Jurkat, Clone E6-1 (cell line): ENCODE results near the gene MGARP.

Experiments
- DNase-seq: peaks from one replicate; pipeline ENCODE4 v3.0.0-alpha.2; 2011; ENCODE audit warnings: low read depth, low spot score
- H3K4me3 ChIP-seq: 2 replicates; pipeline ENCODE4 v1.5.1; 2011; ENCODE audit warnings: mild to moderate bottlenecking, low read length, control low read depth, moderate library complexity

MGARP gene

DNA sequence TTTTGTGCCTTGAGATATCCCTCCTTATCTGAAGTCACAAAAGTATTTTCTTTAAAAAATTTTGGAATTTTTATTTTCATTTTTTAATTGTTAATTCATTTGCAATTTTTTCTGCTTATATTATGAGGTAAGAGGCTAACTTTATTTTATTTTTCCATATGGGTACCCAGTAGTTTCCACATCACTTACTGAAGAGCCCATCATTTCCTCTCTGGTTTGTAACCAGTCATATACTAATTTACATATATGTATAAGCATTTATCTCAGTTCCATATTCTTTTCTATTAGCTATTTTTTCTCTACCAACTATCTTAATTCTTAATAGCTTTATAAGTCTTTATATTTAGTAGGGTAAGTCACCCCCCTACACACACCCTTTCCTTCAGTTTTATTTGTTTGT, 27.0 kb downstream of the MGARP start:
- no peak for DNase-seq
- no peak overlapping the region for H3K4me3 ChIP-seq

DNA sequence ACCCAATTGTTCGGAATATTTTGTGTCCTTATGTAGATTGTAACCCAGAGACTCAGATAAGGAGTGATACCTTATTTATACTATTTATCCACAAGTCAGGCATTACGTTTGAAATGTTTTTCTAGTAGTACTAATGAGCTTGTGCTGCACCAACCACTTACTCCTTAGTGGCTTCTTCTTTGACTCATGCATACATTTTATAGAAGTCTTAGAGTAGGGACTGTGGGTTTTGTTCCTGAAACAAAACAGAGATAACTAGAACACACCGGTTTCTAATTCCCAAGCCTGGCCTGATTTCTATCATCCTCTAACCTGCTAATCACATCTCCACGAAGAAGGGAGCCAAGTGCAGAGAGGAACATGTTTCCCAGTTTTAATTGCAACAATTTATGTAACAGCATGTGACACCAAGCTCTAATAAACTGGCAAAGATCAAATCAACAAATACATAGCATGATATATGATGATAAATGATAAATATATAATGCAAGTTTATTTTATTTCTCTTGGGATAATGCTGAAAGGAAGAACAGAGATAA, 32.3 kb downstream of the MGARP start:
- no peak for DNase-seq
- H3K4me3 ChIP-seq, result no peak overlapping the region

DNA sequence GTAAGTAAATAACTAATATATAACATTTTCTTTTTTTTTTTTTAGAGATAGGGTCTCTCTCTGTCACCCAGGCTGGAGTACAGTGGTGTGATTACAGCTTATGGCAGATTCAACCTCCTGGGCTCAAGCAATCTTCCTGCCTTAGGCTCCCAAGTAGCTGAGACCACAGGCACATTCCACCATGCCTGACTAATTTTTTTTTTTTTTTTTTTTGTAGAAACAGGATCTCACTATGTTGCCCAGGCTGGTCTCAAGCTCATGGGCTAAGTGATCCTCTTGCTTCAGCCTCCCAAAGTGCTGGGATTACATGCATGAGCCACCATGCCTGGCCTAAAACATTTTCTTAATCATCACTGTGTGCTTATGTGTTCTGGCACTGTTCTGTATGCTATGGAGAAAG, 32.8 kb downstream of the MGARP start:
- H3K4me3 ChIP-seq, result no peak overlapping the region
- DNase-seq, result no peak

DNA sequence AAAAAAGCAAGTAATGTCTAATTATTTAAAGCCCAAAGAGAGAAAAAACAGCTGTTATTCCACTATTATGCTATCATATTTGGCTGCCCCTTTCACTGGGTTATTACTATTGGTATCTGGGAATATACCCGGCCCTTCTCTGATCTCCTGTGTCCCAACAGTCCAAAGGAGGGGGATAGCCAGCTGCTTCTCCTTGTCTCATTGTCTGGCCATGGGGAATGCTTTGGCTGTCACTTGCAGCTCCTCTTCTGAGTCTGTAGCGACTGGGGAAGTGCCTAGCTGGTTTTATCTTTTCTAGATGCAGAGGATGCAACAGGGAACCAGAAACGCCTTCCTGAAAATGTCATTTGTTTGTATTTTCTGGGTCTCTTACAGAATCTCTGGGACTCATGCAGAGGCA, 33.9 kb downstream of the MGARP start:
- no peak for DNase-seq
- H3K4me3 ChIP-seq, result no peak overlapping the region

DNA sequence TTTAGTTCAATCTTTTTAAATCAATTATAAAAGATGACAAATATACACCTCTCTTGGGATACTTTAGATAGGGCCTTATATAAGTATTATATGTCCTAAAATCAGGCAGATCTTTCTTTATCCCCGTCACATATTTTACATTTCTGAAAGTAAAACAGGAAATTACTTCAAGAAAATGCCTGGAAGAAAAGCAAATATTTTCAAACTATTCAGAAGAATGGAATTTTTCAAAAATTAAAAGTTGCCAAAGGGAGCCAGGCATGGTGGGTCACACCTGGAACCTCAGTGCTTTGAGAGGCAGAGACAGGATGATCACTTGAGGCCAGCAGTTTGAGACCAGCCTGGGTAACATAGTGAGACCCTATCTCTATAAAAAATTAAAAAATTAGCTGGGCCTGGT, 34.4 kb downstream of the MGARP start:
- no peak overlapping the region for H3K4me3 ChIP-seq
- no peak for DNase-seq

DNA sequence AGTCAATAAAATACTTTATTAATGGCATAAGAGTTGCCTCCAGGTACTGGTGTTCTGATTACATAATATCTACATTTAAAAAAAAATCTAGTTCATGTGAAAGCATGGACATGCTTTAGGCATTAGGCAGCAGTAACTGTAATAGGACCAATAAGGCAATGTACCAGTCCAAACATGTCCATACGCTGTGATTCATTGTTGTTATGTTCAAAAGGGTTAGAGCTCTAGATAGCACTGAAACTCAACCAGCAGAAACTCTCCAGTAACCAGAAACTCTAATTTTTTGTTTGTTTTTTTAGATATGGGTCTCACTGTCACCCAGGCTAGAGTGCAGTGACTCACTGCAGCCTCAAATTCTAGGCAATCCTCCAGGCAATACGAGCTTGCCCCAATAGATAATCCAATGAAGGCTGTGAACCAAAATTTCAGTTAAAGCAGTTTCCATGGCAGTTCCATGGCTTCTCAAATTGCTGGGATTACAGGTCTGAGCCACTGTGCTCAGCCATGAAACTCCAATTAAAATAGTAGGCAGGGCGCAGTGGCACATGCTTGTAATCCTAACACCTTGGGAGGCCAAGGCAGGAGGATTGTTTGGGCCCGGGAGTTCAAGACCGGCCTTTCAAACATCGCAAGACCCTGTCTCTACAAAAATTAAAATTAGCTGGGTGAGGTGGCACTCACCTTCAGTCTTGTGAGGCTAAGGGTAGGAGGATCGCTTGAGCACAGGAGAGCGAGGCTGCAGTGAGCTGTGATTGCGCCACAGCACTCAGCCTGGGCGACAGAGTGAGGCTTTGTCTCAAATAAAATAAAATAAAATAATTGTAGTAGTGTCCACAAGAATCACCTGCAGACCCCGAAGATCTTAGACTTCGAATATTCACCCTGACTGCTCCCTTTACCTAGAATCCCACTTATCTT, 36.3 kb downstream of the MGARP start:
- no peak overlapping the region for H3K4me3 ChIP-seq
- no peak for DNase-seq

DNA sequence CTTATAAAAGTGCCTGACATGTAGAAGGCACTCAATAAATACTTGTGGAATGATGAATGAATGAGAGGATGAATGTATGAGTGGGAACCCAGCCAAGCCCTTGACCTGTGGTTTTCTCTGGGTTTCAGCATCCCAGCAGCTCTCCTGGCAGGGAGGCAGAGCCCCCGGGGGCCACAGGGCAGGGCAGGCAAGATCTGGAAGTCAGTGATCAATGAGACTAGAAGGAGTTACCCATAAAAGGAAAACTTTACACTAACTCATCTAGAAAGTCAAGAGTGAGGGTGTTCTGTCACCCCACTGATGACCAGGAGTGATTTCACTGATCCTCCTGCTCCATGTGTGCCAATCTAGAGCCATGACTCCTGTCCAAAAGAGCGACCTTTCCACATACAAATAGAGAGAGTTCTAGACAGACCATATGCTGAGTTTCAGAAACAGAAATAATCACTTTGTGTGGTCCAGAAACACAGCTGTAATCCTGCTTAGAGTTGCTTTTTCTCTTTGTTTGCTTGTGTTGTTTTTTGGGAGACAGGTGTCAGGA, 37.4 kb downstream of the MGARP start:
- no peak overlapping the region for H3K4me3 ChIP-seq
- no peak for DNase-seq

DNA sequence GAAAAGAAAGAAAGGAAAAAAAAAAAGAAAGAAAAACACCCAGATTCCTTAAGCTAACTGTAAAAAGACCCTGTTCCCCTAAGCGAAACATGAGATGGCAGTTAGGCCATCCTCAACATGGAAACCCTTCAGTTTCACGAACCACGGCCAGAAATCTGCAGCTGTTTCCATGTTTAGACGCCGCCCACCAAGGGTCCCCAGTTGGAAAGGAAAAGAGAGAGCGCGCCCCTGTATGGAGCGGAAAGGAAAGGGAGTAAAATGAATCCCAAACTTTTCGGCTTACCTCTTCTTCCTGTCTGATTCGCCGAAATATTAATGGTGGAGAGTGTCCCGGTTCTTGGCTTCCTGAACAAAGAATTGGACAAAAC, 38.3 kb downstream of the MGARP start:
- no peak overlapping the region for H3K4me3 ChIP-seq

DNA sequence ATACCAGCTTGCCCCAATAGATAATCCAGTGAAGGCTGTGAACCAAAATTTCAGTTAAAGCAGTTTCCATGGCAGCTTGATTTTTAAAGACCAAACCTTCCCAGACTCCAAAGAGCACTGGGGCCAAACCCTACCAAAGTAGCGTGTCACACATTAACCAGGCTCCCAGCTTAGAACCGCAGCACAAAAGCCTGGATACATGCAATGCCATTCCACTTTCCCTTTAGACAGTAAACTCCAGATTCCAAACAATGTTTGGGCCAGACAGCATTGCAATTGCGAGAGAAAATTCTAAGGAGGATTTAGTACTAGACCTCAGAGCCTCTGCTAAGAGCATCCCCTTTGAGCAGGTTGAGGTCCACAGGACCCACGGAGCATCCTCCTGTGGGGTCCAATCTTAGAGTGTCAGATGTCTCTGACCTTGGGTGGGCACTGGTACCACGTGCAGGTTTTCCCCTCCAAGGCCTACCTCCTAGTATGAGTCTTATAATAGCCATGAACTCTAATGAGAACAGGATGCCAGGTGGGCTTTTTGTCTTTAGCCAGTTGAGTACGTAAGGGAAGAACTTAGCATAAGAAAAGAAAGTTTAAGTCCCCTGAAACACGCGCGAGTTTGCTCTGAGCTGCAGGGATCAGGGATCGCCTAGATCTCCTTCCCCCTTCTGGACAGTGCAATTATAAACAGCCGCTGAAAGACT, 38.8 kb downstream of the MGARP start:
- no peak for DNase-seq

More for the DNA sequence above, 38.3 kb downstream of the MGARP start:
- no peak for DNase-seq

DNA sequence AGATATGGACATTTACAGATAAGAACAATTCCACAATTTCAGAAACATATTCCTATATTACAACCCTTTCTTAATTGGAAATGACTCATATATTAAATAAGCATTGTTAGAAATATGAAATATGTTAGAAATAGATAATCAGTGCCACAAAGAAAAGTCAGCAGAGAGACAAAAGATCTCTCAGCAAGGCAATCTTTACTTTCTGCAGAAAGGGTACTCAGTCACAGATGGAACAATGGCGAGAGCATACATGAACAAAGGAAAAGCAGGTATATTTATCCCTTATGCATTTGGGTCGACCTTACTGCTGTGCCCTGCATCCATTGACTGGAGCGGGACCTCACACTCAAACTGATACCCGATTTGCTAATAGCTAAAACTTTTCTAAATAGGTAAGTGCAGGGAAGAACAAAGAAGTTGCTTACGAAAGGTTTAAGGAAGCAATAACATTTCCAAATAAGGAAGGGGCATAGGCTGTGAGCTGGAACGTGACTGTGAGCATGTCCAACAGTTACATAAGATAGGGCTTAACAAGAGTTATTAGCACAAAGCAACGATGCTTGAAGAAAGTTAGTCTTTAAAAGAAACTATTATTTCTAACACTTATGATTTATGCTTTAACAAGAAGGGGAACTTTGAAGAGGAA, 40.8 kb downstream of the MGARP start:
- DNase-seq, result no peak
- H3K4me3 ChIP-seq, result no peak overlapping the region

More for the DNA sequence above, 38.8 kb downstream of the MGARP start:
- no peak overlapping the region for H3K4me3 ChIP-seq

DNA sequence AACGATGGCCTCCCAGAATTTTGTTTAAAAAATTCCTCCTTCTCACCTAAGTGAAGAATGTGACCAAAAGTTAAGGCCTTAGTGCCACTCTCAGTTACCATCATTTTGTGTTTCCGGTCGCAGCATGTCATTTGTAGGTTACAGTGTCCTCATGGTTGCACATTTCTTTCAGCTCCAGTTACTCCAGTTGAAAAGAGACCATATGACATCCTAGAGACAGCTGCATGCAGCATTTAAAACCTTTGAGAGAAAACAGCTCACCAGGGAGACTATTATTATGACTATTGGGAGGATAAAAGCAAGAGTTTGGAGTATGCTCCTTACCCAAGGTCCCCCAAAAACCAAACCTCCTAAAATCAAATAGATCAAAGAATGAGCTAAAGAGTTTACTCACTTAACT, 45.8 kb downstream of the MGARP start:
- H3K4me3 ChIP-seq, result no peak overlapping the region
- DNase-seq, result no peak

DNA sequence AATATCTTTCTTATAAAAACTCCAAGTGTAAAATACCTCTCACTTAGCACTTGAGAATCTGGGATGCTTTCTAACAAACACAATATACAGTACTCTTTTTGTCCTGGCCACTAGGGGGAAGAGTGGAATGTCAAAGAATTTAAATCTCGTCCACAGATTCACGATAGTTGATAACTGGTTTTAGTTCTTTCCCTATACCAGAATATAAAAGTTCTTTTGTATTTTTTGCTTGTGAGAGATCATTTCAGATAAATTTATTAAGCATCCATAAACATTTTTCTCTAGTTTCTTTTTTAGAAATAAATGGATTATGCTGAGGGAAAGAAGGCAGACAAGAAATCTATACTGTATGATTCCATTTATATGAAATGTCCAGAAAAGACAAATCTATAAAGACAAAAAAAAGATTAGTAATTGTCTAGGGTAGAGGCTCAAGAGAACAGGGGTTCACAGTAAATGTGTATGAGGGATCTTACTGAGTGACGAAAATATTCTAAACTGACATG, 50.4 kb downstream of the MGARP start:
- H3K4me3 ChIP-seq, result no peak overlapping the region
- DNase-seq, result peak; percentile 38

DNA sequence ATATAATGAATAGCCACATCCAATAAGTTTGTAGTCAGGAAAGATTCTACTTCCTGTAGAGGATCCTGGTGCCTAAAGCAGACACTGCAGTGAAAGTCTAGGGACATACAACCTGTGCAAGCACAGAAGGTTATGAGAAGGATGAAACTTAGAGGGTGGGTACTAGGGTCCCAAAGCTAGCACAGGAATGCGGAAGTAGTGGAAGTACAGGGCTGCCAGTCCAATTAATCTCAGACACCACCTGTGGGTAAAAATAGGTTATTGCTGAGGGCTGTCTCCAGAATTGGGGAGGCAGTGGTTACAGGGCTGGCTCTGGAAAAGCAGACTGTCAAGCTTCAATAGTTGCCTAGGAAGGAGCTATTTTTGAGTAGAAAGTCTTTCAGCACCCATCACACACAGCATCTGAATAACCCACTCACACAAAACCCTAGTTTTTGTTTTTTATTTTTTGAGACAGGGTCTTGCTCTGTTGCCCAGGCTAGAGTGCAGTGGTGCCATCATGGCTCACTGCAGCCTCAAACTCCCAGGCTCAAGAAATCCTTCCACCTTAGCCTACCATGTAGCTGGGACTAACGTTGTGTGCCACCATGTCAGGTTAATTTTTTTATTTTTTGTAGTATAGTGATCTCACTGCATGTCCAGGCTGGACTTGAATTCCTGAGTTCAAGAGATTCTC, 52.2 kb downstream of the MGARP start:
- peak; percentile 15 for DNase-seq
- H3K4me3 ChIP-seq, result no peak overlapping the region

DNA sequence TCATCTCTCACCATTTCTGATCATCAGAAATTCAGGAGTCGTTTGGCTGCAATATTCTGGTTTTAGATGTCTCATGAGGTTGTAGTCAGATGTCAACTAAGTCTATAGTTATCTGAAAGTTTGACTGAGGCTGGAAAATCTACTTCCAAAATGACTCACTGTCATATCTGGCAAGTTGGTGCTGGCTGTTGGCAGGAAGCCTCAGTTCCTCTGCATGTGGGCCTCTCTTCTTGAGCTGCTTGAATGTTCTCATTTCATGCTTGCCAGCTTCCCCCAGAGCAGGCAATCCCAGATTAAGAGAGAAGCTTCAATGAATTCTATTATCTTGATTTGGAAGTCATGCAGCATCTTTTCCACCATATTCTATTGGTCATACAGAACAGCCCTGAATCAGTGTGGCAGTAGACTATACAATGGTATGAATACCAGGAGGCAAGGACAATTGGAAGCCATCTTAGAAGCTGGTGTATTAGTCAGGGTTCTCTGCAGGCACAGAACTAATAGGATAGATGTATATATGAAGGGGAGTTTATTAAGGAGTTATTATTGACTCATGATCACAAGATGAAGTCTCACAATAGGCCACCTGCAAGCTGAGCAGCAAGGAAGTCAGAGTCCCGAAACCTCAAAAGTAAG, 56.2 kb downstream of the MGARP start:
- no peak for DNase-seq
- no peak overlapping the region for H3K4me3 ChIP-seq

DNA sequence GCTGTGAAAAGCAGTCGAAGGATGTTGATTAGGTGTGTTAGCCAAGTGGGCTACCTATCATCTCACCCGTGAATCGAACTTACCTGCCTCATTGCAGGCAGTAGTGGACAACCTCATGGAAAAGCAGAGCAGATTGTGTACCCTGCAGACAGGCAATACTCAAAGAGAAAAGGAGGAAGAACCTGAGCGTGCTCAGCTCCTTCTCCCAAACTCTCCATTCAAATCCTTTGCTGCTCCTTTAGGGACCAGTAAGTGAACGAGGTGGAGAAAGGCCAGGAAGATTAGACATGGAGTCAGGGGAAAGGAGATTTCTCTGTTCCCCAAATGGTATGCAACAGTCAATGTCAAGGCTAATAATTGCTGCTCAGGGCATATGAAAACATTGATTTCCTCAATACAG, 57.8 kb downstream of the MGARP start:
- DNase-seq, result no peak
- H3K4me3 ChIP-seq, result no peak overlapping the region

DNA sequence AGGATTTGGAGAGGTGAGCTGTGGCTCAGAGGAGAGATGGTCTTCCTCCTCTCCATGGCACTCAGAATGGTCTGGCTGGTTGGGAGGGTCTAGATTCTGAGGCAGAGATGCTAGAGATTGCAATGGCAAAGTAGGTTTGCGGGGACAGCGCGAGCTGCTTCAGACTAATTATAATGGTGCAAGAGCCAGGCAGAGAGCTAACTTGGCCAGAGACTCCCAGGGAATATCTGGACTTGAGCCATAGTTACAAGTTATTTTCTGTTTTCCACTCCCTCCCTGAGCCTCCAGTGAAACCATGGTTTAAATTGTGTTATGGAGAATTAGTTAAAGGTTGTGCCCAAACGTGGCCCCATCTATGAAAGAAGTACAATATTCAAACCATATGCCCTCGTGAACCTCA, 58.3 kb downstream of the MGARP start:
- no peak overlapping the region for H3K4me3 ChIP-seq

DNA sequence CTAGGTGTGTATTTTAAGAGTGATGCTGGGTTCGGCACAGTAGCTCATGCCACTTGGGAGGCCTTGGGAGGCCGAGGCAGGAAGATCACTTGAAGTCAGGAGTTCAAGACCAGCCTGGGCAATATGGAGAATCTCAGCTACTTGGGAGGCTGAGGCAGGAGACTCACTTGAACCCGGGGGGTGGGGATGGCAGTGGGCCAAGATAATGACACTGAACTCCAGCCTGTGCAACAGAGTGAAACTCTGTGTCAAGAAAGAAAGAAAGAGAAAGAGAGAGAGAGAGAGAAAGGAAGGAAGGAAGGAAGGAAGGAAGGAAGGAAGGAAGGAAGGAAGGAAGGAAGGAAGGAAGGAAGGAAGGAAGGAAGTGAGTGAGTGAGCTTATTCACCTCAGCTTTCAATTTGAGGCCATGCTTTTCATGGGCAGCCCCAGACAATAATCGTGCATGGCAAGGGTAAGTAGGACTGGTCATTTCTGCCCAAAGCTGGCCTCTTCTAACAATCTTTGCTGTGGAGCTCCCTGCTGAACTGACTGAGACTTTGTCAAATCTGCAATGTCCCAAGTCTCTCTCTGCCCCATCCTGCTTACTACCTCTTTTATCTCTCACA, 60.5 kb downstream of the MGARP start:
- no peak overlapping the region for H3K4me3 ChIP-seq
- DNase-seq, result no peak

More for the DNA sequence above, 58.3 kb downstream of the MGARP start:
- no peak for DNase-seq
